Upper lobe of right lung (tissue), 1 donor: ENCODE measurements around the gene ARID3A. TPM values are rescaled to one million over a fixed set of nuclear protein-coding genes. Genes with fewer than 3 reads are reported as not detected.

Experiments used
- ATAC-seq: fragments of 200-7000 bp; cut with Tn5 transposase; one replicate; pipeline ENCODE4 v1.9.1; 2020; ENCODE audit warnings: mild to moderate bottlenecking, moderate library complexity
- DNase-seq: peaks from one replicate; pipeline ENCODE4 v3.0.0-alpha.2; 2020
- H3K27ac ChIP-seq: fragments of 200-600 bp; one replicate; pipeline ENCODE4 v1.8.0; 2022
- H3K27me3 ChIP-seq: fragments of 200-600 bp; one replicate; pipeline ENCODE4 v1.8.0; 2022; ENCODE audit warnings: mild to moderate bottlenecking
- H3K36me3 ChIP-seq: fragments of 200-600 bp; one replicate; pipeline ENCODE4 v1.8.0; 2022
- H3K4me1 ChIP-seq: fragments of 200-600 bp; one replicate; pipeline ENCODE4 v1.8.0; 2022
- H3K4me3 ChIP-seq: fragments of 200-600 bp; one replicate; pipeline ENCODE4 v1.8.0; 2022; ENCODE audit warnings: mild to moderate bottlenecking
- H3K9me3 ChIP-seq: fragments of 200-600 bp; one replicate; pipeline ENCODE4 v1.8.0; 2022
- CTCF ChIP-seq: fragments of 200-600 bp; IDR thresholded peaks from one replicate; pipeline ENCODE4 v1.8.0; 2022; ENCODE audit warnings: antibody characterized with exemption
- intact Hi-C: fragments of 100-400 bp; cut with DNase I; formaldehyde crosslinking; loops from one replicate; pipeline ENCODE4 v1.11.0; 2022
- total RNA-seq: library from RNA; stranded (reverse); fragmentation: NEBNext Ultra II Directional; extraction: Animal tissue kit (Norgen Biotek cat#: 25700); gene quantifications from one replicate; pipeline ENCODE4 v1.2.1, GENCODE V29; 2021
- donor health status: DM: no; HTN: yes; CAD: no; lungs with severe emphysema.

The ARID3A gene
- total RNA-seq, 1 donor from 2014 or later = 16.1 TPM

DNA sequence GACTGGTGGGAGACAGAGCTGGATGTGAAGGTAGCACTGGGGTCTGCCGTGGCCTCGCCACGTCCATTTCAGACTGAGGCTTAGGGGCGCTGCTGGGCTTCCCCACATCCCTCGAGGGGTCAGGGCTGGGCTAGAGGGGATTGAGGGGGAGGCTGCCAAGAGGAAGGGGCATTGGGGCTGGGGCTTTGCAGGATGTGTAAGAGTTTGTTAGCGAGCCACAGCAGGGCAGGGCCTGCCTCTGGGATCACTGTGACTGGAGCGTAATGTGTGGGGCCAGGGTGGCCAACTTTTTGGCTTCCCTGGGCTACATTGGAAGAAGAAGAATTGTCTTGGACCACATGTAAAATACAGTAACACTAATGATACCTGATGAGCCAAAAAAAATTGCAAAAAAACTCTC, 14.1 kb downstream of the ARID3A start:
- Histone ChIP-seq H3K4me1 (peaks cover 31% of the 10 kb centered on the region), H3K9me3 (no peaks in the 10 kb centered on the region), H3K4me3 (no peak overlapping the region), H3K27ac (peak overlapping the region; percentile 78), H3K36me3 (no peaks in the 10 kb centered on the region), H3K27me3 (no peaks in the 10 kb centered on the region)
- DNase-seq (no peak), ATAC-seq (no peak)
- TF ChIP-seq CTCF = no peak
- intact Hi-C loops = no loop called here

GRCh38 chr19:940591-941291, 14.9 kb downstream of the ARID3A start:
- Histone ChIP-seq H3K36me3 (no peaks in the 10 kb centered on the region), H3K4me3 (peak overlapping the region; percentile 41), H3K27me3 (no peaks in the 10 kb centered on the region), H3K4me1 (peaks cover 23% of the 10 kb centered on the region), H3K27ac (peak overlapping the region; percentile 78), H3K9me3 (no peaks in the 10 kb centered on the region)
- TF ChIP-seq CTCF = no peak
- ATAC-seq (peak; percentile 88), DNase-seq (peak; percentile 90)
- intact Hi-C loops = no loop called here

- H3K9me3 ChIP-seq = no peaks in the 10 kb centered on the region
- no peaks in the 10 kb centered on the region for H3K36me3 ChIP-seq
- H3K4me1 ChIP-seq = peaks cover 22% of the 10 kb centered on the region
- DNase-seq (no peak), ATAC-seq (no peak)
- TF ChIP-seq CTCF = no peak
- intact Hi-C loops = no loop called here
- H3K27ac ChIP-seq = peak overlapping the region; percentile 78
- H3K4me3 ChIP-seq = peak overlapping the region; percentile 41
- no peaks in the 10 kb centered on the region for H3K27me3 ChIP-seq
Measured at GRCh38 chr19:941292-942132, 15.7 kb downstream of the ARID3A start.

DNA sequence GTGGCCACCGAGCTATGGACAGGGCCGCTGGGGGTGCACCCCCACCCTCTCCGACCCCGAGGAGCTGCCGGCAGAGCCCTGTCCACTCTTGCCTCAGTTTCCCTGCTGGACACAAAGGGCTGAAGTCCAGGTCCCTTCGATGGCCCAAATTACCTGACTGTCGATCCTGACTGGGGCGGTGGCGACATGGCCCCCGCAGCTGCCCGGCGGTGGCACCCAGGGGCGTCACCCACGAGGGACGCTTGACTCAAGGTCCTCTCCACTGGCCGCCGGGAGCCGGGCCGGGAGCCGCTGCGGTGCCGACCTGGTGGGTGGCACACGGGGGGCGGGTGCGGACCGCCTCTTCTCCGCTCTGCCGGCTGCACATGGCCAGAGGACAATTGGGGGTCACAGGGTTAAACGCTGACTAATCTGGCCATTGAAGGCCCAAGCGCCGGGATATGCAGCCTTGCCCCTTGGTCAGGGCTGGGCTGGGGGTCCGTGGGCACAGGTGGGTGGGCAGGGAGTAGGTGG, 16.4 kb downstream of the ARID3A start:
- Histone ChIP-seq H3K4me3 (no peak overlapping the region), H3K9me3 (no peaks in the 10 kb centered on the region), H3K27me3 (no peaks in the 10 kb centered on the region), H3K27ac (no peak overlapping the region), H3K36me3 (no peaks in the 10 kb centered on the region), H3K4me1 (peaks cover 22% of the 10 kb centered on the region)
- ATAC-seq = no peak
- DNase-seq = no peak
- TF ChIP-seq CTCF = no peak
- intact Hi-C loops = no loop called here

DNA sequence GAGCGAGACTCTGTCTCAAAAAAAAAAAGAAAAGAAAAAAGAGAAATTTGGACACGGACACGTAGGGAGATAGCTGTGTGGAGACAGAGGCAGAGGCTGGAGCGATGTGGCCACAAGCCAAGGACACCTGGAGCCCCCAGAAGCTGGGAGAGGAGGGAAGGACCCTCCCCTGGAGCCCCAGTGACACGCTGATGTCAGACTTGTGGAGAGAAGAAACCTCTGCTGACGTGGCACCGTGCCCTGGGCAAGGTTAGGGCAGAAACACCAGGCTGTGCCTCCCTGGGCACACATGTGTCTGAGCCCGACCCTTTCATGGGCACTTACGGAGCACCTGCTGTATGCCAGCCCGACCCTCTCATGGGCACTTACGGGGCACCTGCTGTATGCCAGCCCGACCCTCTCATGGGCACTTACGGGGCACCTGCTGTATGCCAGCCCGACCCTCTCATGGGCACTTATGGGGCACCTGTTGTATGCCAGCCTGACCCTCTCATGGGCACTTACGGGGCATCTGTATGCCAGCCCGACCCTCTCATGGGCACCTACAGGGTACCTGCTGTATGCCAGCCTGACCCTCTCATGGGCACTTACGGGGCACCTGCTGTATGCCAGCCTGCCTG, 17.8 kb downstream of the ARID3A start:
- Histone ChIP-seq H3K9me3 (no peaks in the 10 kb centered on the region), H3K27ac (no peak overlapping the region), H3K4me3 (no peak overlapping the region), H3K36me3 (no peaks in the 10 kb centered on the region), H3K27me3 (no peaks in the 10 kb centered on the region), H3K4me1 (peaks cover 22% of the 10 kb centered on the region)
- DNase-seq (no peak), ATAC-seq (no peak)
- intact Hi-C loops = no loop called here
- TF ChIP-seq CTCF = no peak
